ENCODE data around the gene DDX3Y. TPM values are rescaled to one million over a fixed set of nuclear protein-coding genes. Genes with fewer than 3 reads are reported as not detected.

The DDX3Y gene
- total and polyA plus RNA-seq, 10 of the 15 experiments (the other 5 are each of a cell fraction or from before 2014, with no cell fraction given), result 0.03 to 0.21 TPM; not detected in 8

GRCh38 chrY:12928043-12928442, 23.4 kb downstream of the DDX3Y start:
- H3K36me3 ChIP-seq (ENCODE audit: control insufficient read depth in 2 of 2, insufficient read depth in 2 of 2, low read length in 1 of 2), result no peaks in the 10 kb centered on the region
- in situ Hi-C loops (cut with MboI) (no loop called here), intact Hi-C loops (cut with micrococcal nuclease; ENCODE audit: unreplicated experiment) (no loop called here)

DNA sequence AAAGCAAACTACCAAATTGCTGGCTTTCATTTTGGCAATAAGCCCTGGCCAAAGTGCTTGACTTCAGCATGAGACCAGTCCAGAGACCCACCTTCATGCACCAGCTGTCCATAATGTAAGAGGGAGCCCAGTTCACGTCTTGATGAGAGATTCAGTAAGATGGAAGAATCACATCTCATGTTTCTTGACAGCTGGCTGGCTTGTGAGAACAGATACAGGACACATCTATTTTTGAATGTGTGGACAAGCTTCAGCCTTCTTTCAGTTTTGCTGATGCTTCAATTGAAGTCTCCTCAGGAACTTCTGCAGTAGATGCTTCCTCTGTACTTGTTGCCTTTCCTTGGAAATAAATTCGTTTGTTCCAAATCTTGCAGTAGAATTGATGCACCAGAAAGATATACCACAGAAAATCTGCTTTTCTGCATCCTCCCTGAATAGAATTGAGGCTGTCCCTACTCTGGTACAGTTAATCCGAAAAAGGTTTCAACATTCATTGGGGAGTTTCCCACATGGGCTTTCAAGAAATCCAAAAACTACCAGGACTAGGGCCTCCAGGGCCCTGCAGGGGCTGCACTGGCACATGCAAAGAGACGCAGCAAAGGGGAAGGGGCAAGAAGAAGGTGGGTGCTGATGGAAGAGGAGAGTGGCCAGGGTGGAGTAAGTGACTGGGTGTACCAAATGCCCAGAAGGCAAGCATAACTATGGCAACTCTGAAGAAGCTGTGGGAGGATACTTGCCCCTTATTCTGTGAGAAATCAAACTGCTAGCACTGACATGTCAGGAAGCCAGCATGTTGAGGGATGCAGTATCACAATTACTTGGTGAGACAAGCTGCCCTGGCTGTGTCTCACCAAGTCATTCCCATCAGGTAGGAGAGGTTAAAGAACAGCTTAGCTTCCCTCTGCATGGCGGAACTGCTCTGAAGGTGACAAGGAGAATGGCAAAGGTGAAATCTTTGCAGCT, 37.3 kb downstream of the DDX3Y start:
- H3K9me3 ChIP-seq (replicated peaks; ENCODE audit: control insufficient read depth, insufficient read depth, low read length), result no peaks in the 10 kb centered on the region
- intact Hi-C loops (cut with micrococcal nuclease; ENCODE audit: unreplicated experiment), result no loop called here
- ChIA-PET RAD21 (ENCODE audit: unreplicated experiment) (no interaction called here), CTCF (no interaction called here), SMC1A (ENCODE audit: uncharacterized antibody, unreplicated experiment) (no interaction called here), POLR2A (no interaction called here)
- TF ChIP-seq SMAD1 (IDR thresholded peaks at IDR 0.05; ENCODE audit: low read depth, partially characterized antibody), result no peak
- no peak overlapping the region for H3K4me3 ChIP-seq
- FAIRE-seq (no peak), DNase-seq (ENCODE audit: low read depth, low spot score) (no peak), ATAC-seq (no peak)
- no peaks in the 10 kb centered on the region for H3K79me2 ChIP-seq (ENCODE audit: control insufficient read depth, insufficient read depth, low read length)
- no peak overlapping the region for H3K4me2 ChIP-seq (ENCODE audit: control insufficient read depth, insufficient read depth)
- H3K4me1 ChIP-seq (ENCODE audit: control insufficient read depth, insufficient read depth, low read length), result no peaks in the 10 kb centered on the region
- no peaks in the 10 kb centered on the region for H3K36me3 ChIP-seq (ENCODE audit: control insufficient read depth in 2 of 2, insufficient read depth in 2 of 2, low read length in 1 of 2)
- no peaks in the 10 kb centered on the region for H4K20me1 ChIP-seq (ENCODE audit: control insufficient read depth, insufficient read depth)
- H3K9ac ChIP-seq (ENCODE audit: control insufficient read depth, insufficient read depth, low read length), result no peak overlapping the region
- BruUV-seq (replicated peaks), result no TSS peak
- H3K27ac ChIP-seq (ENCODE audit: control insufficient read depth, insufficient read depth), result no peak overlapping the region
- WGBS (ENCODE audit: insufficient coverage, insufficient replicate concordance, low lambda C conversion rate, missing lambda C conversion rate), result no CpG with 5 or more reads among the region's 5 CpGs
- no peak overlapping the region for H2AFZ ChIP-seq (ENCODE audit: control insufficient read depth, low read depth, low read length)
- no peaks in the 10 kb centered on the region for H3K27me3 ChIP-seq (replicated peaks in 1 of 2; ENCODE audit: control insufficient read depth in 2 of 2, insufficient read depth in 2 of 2, low read length in 1 of 2)
- in situ Hi-C loops (cut with MboI), result no loop called here

More at GRCh38 chrY:12928043-12928442, 23.4 kb downstream of the DDX3Y start:
- no TSS peak for BruUV-seq (replicated peaks)
- H3K9ac ChIP-seq (ENCODE audit: control insufficient read depth, insufficient read depth, low read length), result no peak overlapping the region
- H2AFZ ChIP-seq (ENCODE audit: control insufficient read depth, low read depth, low read length), result no peak overlapping the region
- WGBS (ENCODE audit: insufficient coverage, insufficient replicate concordance, low lambda C conversion rate, missing lambda C conversion rate), result no CpG with 5 or more reads among the region's 3 CpGs
- CTCF ChIA-PET, result no interaction called here
- TF ChIP-seq RFX5 (IDR thresholded peaks at IDR 0.05; ENCODE audit: low read depth, low read length) (no peak), HDAC6 (IDR thresholded peaks at IDR 0.05; ENCODE audit: unreplicated experiment) (no peak), ZNF24 (IDR thresholded peaks at IDR 0.05) (no peak)
- SMC1A ChIA-PET (ENCODE audit: uncharacterized antibody, unreplicated experiment), result no interaction called here
- no peaks in the 10 kb centered on the region for H3K27me3 ChIP-seq (replicated peaks in 1 of 2; ENCODE audit: control insufficient read depth in 2 of 2, insufficient read depth in 2 of 2, low read length in 1 of 2)
- H3K9me3 ChIP-seq (replicated peaks; ENCODE audit: control insufficient read depth, insufficient read depth, low read length), result no peaks in the 10 kb centered on the region
- no peak for FAIRE-seq
- no peak for ATAC-seq
- DNase-seq (ENCODE audit: low read depth, low spot score), result no peak
- no peaks in the 10 kb centered on the region for H4K20me1 ChIP-seq (ENCODE audit: control insufficient read depth, insufficient read depth)
- POLR2A ChIA-PET, result no interaction called here
- RAD21 ChIA-PET (ENCODE audit: unreplicated experiment), result no interaction called here
- H3K79me2 ChIP-seq (ENCODE audit: control insufficient read depth, insufficient read depth, low read length), result no peaks in the 10 kb centered on the region
- no peak overlapping the region for H3K4me2 ChIP-seq (ENCODE audit: control insufficient read depth, insufficient read depth)
- H3K4me3 ChIP-seq, result no peak overlapping the region
- H3K4me1 ChIP-seq (ENCODE audit: control insufficient read depth, insufficient read depth, low read length), result no peaks in the 10 kb centered on the region
- H3K27ac ChIP-seq (ENCODE audit: control insufficient read depth, insufficient read depth), result no peak overlapping the region

Other genes starting within 250 kb of the DDX3Y start
- gene USP9Y, start 203.6 kb upstream of the DDX3Y start, total RNA-seq (2014; rRNA removed), result not detected in 2 replicates
- not detected in 2 replicates for gene USP9Y, start 203.6 kb upstream of the DDX3Y start, total RNA-seq (2014; rRNA removed; fragmentation: Illumina TruSeq; extraction: Trizol)
- gene USP9Y, start 203.6 kb upstream of the DDX3Y start, total RNA-seq (2021), result 0.08 and 0.11 TPM in 2 replicates
- not detected in 2 replicates for gene USP9Y, start 203.6 kb upstream of the DDX3Y start, polyA plus RNA-seq (2011; rRNA removed)
- not detected in 2 replicates for gene USP9Y, start 203.6 kb upstream of the DDX3Y start, polyA plus RNA-seq (2014; fragmentation: Illumina TruSeq; extraction: Trizol)
- gene USP9Y, start 203.6 kb upstream of the DDX3Y start, polyA plus RNA-seq (2014; fragmentation: Nextera tagmentation; extraction: Ambion mirVana), result not detected
- gene USP9Y, start 203.6 kb upstream of the DDX3Y start, polyA plus RNA-seq (2014; rRNA removed), result not detected in 2 replicates
- not detected for gene USP9Y, start 203.6 kb upstream of the DDX3Y start, polyA plus RNA-seq (2016; fragmentation: Nextera tagmentation; extraction: Ambion mirVana)

Data from GM12878 (cell line).